Activated naive CD4-positive, alpha-beta T cell treated with anti-CD3 and anti-CD28 coated beads, Interleukin-2, amount 50 U/mL, for 24 hours (primary cell): ENCODE results near the gene LRMDA.

Source experiments
- H3K27ac Mint-ChIP-seq: one replicate; pipeline ENCODE4 v1.8.0; 2021; ENCODE audit warnings: mild to moderate bottlenecking, mixed read lengths
- H3K27me3 Mint-ChIP-seq: one replicate; pipeline ENCODE4 v1.8.0; 2021; ENCODE audit warnings: mixed read lengths
- H3K36me3 Mint-ChIP-seq: one replicate; pipeline ENCODE4 v1.8.0; 2021; ENCODE audit warnings: mixed read lengths
- H3K4me1 Mint-ChIP-seq: one replicate; pipeline ENCODE4 v1.8.0; 2021; ENCODE audit warnings: mixed read lengths
- H3K4me3 Mint-ChIP-seq: one replicate; pipeline ENCODE4 v1.8.0; 2021; ENCODE audit warnings: mild to moderate bottlenecking, mixed read lengths
- H3K9me3 Mint-ChIP-seq: one replicate; pipeline ENCODE4 v1.8.0; 2021; ENCODE audit warnings: mixed read lengths

Gene LRMDA

DNA sequence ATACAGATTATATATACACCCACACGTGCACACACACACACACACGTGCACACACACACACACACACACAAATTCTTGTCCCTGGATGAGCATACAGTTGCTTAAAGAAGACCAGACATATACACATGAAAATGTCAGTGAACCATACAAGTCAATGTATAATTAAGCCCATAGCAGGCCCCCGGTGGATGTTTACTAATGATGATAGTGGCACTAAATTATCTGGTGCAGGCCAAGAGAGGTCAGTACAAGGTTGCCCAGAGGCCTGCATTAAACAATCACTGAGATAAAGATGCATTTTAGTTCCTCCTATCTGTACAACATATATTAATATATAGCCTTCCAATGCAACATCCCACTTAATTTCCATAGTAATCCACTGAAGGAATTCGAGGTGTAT lies 860.5 kb downstream of the LRMDA start:
- Mint-ChIP-seq H3K27me3 (no peaks in the 10 kb centered on the region), H3K9me3 (no peaks in the 10 kb centered on the region), H3K27ac (no peak overlapping the region), H3K36me3 (no peaks in the 10 kb centered on the region), H3K4me1 (no peaks in the 10 kb centered on the region), H3K4me3 (no peak overlapping the region)

DNA sequence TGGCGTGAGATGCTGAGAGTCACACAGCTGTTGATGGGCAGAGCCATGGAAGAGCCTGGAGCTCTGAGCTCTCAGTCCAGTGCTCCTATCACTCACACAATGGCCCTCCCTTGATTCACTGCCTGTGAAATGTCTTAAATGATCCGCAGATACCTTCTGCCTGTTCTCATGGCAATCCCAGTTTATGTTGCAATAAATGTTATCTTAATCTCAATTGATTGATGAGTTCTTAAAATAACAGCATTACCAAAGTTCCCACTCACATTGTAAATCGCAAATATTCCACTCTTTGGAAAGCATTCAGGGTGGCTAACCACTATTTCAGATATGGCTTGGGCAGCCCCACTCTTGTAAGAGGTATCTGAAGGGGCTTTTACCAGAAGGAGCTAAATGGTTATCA lies 865.5 kb downstream of the LRMDA start:
- H3K36me3 Mint-ChIP-seq = no peaks in the 10 kb centered on the region
- no peaks in the 10 kb centered on the region for H3K27me3 Mint-ChIP-seq
- H3K9me3 Mint-ChIP-seq = no peaks in the 10 kb centered on the region
- no peak overlapping the region for H3K27ac Mint-ChIP-seq
- H3K4me1 Mint-ChIP-seq = no peaks in the 10 kb centered on the region
- H3K4me3 Mint-ChIP-seq = no peak overlapping the region

DNA sequence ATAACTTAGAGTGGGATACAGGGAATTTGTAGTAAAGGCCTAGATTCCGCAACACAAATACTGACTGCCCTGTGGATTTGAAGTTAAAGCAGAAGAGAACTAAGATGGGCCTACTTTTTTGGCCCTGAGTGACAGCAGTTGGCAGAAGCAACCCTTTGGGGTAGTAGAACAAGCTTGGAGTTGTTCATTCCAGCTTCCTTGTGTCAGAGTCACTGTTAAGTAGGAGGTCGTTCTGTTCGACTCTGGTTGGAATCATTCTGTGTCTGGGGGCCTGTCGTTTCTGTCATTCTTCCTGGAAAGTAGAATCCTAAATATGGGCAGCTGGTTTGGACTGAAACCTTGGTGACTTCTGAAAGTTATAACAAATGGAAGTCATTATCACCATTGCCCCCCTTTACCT lies 865.9 kb downstream of the LRMDA start:
- Mint-ChIP-seq H3K36me3 (no peaks in the 10 kb centered on the region), H3K27ac (no peak overlapping the region), H3K27me3 (no peaks in the 10 kb centered on the region), H3K9me3 (no peaks in the 10 kb centered on the region), H3K4me1 (no peaks in the 10 kb centered on the region), H3K4me3 (no peak overlapping the region)

DNA sequence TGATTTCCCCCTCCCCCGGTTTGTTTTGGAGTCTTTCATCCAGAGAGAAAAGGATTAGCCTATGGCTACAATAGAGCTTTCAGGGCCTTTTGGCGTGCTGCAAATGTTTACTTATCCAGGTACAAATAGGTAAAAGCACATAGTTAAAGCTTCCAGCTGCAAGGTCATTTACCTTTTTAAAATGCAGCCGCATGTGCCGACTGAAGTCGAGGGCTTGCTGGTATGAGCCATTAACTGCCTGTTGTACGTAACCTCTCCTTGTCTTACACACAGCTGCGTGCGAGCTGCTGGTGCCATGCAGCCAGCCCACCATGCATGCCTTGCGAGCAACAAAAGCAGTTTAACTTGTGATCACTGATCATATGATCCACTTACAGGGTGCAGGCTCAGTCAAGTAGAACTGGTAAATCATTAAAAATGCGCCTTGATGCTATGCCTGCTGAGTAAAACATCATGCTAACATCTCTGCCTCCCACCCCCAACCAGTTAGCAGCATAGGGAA lies 866.4 kb downstream of the LRMDA start:
- Mint-ChIP-seq H3K4me3 (no peak overlapping the region), H3K9me3 (no peaks in the 10 kb centered on the region), H3K36me3 (no peaks in the 10 kb centered on the region), H3K27ac (no peak overlapping the region), H3K4me1 (no peaks in the 10 kb centered on the region), H3K27me3 (no peaks in the 10 kb centered on the region)

DNA sequence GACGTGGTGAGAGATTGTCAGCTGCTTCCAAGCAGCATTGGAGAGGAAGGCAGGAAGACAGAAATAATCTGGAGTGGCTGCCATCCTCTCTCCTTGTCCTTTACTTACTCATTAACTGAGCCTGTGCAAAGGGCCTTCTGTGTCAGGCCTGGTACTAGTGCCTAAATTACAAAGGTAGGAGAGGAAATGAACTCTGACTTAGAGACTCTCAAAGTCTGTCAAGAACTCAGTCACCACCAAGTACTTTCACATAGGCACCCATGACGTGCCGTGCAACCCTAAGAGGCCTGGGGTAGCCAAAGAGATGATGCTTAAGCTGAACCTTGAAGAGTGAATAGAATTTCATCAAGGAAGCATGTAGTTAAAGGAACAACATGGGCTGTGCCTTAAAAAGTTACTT lies 866.9 kb downstream of the LRMDA start:
- Mint-ChIP-seq H3K27ac (no peak overlapping the region), H3K4me1 (no peaks in the 10 kb centered on the region), H3K9me3 (no peaks in the 10 kb centered on the region), H3K27me3 (no peaks in the 10 kb centered on the region), H3K4me3 (no peak overlapping the region), H3K36me3 (no peaks in the 10 kb centered on the region)

DNA sequence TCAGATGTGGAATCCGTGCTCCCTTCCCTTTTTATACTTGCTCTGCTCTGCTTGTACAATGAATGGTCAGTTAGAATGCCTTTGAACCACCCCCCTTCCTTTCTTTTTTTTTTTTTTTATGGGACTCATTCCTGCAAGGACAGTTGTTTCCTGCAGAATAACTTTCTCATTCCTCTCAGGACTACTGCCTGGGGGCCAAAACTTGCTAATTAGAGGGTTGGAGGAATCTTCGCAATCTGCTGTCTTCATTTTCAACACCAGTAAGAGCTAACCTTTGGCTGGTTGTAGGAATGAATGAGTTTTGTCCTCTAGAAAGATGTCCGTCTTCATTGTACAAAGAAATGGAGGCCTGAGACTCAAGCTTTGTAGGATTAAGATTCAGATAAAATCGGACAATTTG lies 868.1 kb downstream of the LRMDA start:
- Mint-ChIP-seq H3K27me3 (no peaks in the 10 kb centered on the region), H3K4me1 (no peaks in the 10 kb centered on the region), H3K4me3 (no peak overlapping the region), H3K27ac (no peak overlapping the region), H3K36me3 (no peaks in the 10 kb centered on the region), H3K9me3 (no peaks in the 10 kb centered on the region)

DNA sequence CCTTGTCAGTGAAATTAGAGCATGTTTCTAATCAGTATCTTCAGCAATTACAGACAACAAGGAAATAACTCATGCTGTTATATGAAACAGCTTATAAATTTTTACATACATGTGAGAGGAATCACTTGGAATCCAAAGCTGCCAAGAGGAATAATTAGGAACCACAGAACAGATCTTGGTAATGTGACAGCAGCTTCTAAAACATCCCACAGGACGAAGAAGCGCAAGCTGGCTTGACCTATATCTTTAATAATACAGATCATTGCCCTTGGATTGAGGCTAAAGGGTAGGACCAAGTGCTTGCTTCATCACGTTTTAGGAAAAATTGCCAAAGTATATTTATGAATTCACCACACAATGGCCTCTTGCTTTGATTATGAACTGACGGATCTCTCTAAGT lies 869.8 kb downstream of the LRMDA start:
- H3K4me1 Mint-ChIP-seq = no peaks in the 10 kb centered on the region
- no peaks in the 10 kb centered on the region for H3K27me3 Mint-ChIP-seq
- H3K4me3 Mint-ChIP-seq = no peak overlapping the region
- H3K9me3 Mint-ChIP-seq = no peaks in the 10 kb centered on the region
- H3K36me3 Mint-ChIP-seq = no peaks in the 10 kb centered on the region
- no peak overlapping the region for H3K27ac Mint-ChIP-seq

DNA sequence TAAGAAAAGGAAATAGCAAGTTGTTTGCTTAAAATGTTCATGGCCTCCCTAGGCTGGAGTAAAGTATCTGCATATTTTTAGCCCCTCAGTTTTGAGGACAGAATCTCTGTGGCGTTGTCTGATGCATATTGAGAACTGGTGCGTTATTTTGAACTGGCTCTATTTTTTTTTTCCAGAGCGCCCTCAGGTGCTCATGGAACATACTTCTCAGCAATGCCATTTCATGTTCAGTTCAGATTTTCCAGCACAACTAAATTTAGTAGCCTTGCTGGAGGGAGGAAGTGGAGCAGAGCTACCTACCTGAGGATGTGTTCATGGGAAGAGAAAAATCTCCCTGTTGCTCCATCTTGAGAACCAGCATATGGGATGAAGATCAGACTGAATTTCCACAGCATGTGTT lies 870.5 kb downstream of the LRMDA start:
- Mint-ChIP-seq H3K4me3 (no peak overlapping the region), H3K27me3 (no peaks in the 10 kb centered on the region), H3K9me3 (no peaks in the 10 kb centered on the region), H3K4me1 (no peaks in the 10 kb centered on the region), H3K27ac (no peak overlapping the region), H3K36me3 (no peaks in the 10 kb centered on the region)

DNA sequence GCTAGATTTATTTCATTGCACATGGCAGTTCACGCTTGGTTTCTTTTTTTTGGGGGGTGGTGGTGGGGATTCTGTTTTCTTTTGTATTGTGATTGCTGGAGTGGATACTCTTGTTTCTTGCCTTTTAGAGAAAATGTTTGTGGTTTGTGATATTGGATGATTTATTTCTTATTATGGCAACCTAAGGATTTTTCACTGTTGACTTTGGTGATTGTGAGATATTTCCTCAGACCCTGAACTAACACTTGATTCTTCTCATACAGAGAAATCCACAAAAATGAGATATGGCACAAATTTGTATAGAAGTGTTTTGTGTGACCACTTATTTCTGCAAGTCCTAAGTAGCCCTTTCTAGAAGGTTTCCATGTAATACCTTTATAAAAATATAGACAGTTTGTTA lies 871.1 kb downstream of the LRMDA start:
- no peaks in the 10 kb centered on the region for H3K4me1 Mint-ChIP-seq
- H3K9me3 Mint-ChIP-seq = no peaks in the 10 kb centered on the region
- H3K27ac Mint-ChIP-seq = no peak overlapping the region
- no peaks in the 10 kb centered on the region for H3K27me3 Mint-ChIP-seq
- no peak overlapping the region for H3K4me3 Mint-ChIP-seq
- no peaks in the 10 kb centered on the region for H3K36me3 Mint-ChIP-seq

DNA sequence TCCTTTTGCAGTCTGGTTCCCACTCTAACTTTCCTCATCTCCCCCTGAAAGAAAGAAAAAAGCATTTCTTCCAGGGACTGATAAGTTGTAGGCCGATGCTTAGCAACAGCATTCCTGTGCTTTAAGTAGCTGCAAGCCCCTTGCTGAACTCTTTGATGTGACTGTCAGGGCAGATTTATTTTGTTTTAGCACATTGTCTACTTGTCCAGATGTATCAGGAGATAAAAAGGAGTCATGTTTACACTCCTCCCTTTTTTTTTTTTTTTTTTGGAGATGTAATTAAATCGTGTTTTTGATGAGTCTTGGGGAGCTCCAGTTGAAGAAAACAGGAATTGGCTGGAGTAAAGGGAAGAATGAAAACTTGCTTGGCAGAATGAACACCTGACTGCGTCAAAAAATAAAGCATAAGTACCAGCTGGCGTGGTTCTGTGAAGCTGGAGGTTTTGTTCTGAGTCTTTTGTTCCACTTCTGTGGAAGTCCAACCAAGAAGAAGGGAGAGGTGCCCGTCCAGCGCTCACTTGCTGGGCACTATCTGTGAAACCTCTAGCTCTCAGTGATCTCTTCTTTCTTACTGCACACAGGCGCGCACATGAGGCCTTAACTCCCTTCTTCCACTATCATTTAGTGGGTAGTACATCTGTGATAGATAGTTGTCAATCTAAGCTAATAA lies 871.7 kb downstream of the LRMDA start:
- no peaks in the 10 kb centered on the region for H3K4me1 Mint-ChIP-seq
- no peaks in the 10 kb centered on the region for H3K36me3 Mint-ChIP-seq
- H3K9me3 Mint-ChIP-seq = no peaks in the 10 kb centered on the region
- no peak overlapping the region for H3K4me3 Mint-ChIP-seq
- H3K27me3 Mint-ChIP-seq = peaks cover 2% of the 10 kb centered on the region
- H3K27ac Mint-ChIP-seq = no peak overlapping the region

DNA sequence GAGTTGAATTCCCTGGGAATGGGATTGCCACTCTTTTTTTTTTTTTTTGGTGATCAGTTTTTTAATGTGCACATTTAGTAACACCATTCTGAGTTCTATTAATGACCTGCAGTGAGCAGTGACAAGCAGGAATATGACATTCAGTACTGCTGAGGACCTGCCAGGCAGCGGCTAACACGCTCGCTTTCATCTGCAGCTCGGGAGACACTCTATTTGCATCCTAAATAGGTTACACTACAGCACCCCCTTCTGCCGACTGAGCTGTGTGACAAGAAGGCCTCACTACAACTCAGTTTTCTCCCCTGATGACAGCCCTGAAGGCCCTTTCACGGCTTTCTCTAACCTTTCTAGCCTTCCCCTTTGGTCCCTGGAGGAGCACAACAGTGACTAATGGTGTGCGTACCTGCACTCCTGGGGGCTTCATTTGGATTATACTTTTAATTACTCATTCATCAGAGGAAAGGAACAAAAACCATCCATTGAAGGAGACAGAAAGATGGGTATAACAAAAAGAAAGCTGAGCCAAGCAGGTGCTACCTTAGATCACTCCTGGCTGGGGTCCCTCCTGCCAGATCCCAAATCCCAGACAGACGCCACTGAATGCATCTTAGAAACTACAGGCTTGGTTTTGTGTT lies 872.4 kb downstream of the LRMDA start:
- peaks cover 3% of the 10 kb centered on the region for H3K27me3 Mint-ChIP-seq
- H3K4me1 Mint-ChIP-seq = no peaks in the 10 kb centered on the region
- H3K36me3 Mint-ChIP-seq = no peaks in the 10 kb centered on the region
- no peaks in the 10 kb centered on the region for H3K9me3 Mint-ChIP-seq
- H3K27ac Mint-ChIP-seq = no peak overlapping the region
- no peak overlapping the region for H3K4me3 Mint-ChIP-seq

DNA sequence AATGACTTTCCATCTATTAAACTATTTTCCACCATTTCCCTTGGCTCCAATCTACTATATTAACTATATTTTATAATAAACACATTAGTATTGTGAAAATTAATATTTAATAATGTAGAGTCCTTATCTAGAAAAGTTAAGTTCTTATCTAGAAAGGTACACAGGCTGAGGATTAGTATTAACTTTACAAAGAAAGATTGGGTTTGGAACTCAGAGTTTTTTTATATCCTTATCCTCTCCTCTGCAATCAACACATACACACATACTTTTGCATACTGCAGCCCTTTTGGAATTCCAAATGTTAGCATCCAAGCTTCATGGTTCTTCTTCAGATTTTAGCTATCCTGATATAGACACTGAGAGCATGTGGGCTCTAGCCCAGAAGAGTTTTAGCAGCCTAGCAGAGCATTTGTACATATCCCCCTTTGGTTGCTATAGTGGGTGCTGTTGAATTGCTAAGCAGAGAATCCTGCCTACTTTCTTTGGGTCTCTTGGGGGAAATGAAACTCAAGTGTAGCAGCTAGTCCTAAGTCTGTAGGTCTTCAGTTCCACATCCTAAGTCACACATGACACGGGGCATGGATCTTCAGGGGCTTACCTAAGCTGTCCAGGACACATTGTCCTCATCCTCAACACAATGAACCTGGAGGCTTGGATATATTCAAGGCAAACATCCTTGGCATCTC lies 874.6 kb downstream of the LRMDA start:
- Mint-ChIP-seq H3K9me3 (no peaks in the 10 kb centered on the region), H3K4me1 (no peaks in the 10 kb centered on the region), H3K4me3 (no peak overlapping the region), H3K36me3 (no peaks in the 10 kb centered on the region), H3K27ac (no peak overlapping the region), H3K27me3 (peaks cover 3% of the 10 kb centered on the region)

DNA sequence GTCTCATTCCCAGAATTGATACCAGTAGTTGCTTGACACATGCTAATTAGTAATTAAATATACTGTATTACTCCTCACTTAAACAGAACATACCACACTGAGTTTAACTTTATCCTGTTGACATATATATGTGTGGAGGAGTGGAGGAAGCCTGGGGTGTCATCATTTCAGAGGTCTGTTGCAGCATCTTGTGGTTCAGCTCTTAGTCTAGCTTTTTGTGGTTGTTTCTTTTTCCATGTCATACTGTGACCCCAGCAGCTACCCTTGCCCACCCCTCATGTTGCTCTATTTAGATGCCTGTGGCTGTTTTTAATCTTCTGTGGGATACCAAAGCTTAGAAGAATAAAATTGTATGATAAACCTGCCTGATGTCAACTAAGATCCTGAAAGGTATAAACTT lies 875.4 kb downstream of the LRMDA start:
- Mint-ChIP-seq H3K4me1 (no peaks in the 10 kb centered on the region), H3K27ac (no peak overlapping the region), H3K27me3 (peaks cover 3% of the 10 kb centered on the region), H3K9me3 (no peaks in the 10 kb centered on the region), H3K36me3 (no peaks in the 10 kb centered on the region), H3K4me3 (no peak overlapping the region)

DNA sequence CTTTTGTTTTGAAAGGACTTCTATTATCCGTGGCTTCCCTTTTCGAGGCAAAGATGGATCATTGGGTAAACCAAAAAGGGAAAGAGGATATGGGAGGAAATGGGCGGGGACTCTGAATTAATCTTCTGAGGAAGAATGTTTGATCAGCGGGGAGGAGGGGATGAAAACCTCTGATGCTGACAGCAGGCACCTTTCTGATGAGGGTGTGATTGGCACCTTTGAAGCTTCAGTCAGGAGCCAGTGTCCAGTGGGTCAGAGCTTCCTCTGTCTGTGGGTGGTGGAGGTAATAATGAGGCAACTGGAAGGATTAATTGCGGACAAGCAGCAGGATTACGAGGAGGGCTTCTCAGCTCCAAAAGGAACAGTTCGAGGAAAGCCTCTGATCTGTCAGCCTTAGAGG lies 877.6 kb downstream of the LRMDA start:
- no peaks in the 10 kb centered on the region for H3K36me3 Mint-ChIP-seq
- no peak overlapping the region for H3K4me3 Mint-ChIP-seq
- H3K27ac Mint-ChIP-seq = no peak overlapping the region
- no peaks in the 10 kb centered on the region for H3K4me1 Mint-ChIP-seq
- H3K27me3 Mint-ChIP-seq = peaks cover 3% of the 10 kb centered on the region
- H3K9me3 Mint-ChIP-seq = no peaks in the 10 kb centered on the region

DNA sequence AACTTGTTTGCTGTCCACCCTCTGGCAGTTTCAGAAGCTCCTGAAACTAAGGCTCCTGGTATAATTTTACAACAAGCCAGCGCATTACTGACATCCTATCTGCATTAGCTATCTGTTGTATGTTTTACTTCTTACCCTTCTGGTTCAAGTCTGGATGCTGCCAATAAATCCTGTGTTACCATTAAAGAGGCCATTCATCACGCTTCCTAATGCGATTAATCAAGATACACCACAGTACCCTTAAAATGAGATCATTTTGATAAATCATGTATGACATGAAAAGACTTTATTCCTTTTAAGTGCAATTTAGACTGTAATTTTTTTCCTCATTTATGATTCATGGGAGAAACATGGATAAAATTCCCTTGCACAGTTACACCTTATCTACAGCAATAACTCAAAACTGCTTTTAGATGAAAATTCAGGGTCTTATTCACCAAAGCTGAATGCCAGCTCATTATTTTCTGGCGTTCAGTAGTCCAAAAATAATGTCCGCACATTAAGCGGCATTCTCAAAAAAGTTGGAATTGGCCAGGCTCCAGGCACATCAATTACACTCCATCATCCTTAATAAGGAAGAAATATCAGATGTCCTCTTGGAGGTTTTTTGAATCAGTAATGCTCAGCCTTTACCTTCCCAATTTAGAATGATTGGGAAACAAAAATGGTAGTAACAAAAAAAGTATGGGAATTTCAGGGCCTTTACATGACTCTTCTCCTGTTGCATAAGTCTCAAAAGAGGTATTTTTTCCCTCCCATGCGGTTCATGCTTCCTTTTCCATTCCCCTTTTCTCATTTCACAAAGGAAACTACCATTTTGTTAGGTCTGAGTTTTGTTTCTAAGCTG lies 878.5 kb downstream of the LRMDA start:
- no peaks in the 10 kb centered on the region for H3K4me1 Mint-ChIP-seq
- H3K9me3 Mint-ChIP-seq = no peaks in the 10 kb centered on the region
- no peak overlapping the region for H3K27ac Mint-ChIP-seq
- peaks cover 3% of the 10 kb centered on the region for H3K27me3 Mint-ChIP-seq
- H3K36me3 Mint-ChIP-seq = no peaks in the 10 kb centered on the region
- H3K4me3 Mint-ChIP-seq = no peak overlapping the region
